GM12873 (cell line): Measurements from ENCODE around the gene LGALS7B.

Experiments
- TF ChIP-seq, protein P1 (sequence below): IDR thresholded peaks from 2 replicates; pipeline ENCODE4 v1.5.1; 2012; ENCODE audit warnings: low read depth, mild to moderate bottlenecking, moderate library complexity, low read length, control low read depth; ENCODE audit not compliant: insufficient read depth; ENCODE audit errors: missing control alignments

Gene LGALS7B

DNA sequence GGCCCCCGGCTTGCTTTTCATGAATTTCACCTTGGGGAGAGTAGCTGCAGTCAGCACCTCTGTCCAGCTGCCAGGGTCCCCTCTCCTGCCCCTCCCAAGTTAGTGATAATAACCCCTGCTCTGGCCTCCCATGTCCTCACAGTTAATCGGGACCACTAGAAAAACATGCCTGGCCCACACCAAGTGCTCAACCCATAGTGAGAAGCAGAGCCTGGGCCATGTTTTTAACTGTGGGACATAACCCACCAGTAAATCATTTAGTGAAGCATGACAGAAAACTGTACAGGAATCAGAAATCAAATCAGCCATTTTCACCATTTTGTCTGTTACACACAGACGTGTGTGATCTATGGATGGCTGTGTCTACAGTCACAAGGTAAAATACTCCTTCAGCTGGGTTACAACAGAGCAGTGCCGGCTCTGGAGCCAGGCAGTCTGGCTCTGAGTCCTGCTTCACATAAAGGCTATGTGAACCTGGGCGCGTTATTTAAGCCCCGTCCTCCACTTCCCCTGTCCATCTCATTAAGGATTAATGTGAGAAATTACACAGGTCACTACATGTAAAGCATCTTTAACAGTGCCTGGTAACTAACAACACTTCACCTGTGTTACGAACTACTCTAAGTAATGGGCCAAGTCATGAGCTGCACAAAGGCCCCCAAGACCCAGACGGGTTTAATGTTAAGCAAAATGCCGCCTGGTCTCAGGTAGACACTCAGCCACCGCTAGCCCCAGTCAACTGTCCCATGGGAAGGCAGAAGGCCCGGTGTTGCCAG lies 50.2 kb downstream of the LGALS7B start:
- TF ChIP-seq, protein P1, sequence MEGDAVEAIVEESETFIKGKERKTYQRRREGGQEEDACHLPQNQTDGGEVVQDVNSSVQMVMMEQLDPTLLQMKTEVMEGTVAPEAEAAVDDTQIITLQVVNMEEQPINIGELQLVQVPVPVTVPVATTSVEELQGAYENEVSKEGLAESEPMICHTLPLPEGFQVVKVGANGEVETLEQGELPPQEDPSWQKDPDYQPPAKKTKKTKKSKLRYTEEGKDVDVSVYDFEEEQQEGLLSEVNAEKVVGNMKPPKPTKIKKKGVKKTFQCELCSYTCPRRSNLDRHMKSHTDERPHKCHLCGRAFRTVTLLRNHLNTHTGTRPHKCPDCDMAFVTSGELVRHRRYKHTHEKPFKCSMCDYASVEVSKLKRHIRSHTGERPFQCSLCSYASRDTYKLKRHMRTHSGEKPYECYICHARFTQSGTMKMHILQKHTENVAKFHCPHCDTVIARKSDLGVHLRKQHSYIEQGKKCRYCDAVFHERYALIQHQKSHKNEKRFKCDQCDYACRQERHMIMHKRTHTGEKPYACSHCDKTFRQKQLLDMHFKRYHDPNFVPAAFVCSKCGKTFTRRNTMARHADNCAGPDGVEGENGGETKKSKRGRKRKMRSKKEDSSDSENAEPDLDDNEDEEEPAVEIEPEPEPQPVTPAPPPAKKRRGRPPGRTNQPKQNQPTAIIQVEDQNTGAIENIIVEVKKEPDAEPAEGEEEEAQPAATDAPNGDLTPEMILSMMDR = no peak

DNA sequence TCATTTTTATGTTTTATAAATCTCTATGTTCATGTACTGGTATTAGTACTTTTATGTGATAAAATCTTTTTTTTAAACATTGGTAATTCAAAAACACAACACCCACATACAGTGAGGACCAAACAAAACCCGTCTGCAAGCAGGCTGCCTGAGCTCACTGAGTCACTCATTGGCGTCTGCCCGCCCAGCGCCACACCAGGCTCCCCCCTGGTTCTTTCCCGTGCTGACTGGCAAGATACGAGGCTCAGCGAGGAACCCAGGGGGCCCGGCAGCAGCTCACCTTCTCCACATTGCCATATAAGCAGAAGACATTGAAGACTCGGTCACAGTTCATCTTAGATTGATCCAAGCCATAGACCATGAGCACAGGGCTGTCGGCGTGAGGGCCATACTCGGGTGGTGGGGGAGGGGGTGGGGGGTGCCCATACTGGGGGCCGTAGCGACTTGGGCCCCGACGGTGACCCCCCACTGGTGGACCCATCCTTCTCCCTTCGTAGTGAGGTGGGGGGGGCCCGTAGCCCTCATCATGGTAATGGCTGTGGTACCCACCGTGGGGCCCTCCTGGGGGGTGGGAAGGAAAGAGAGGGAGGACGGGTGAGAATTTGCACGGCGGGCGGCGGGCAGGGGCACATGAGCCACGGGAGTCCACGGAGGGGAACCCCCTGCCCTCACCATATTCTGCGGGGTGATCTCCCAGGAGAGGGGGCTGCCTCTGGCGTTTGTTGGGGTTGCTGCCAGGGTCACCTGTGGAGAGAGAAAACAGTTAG lies 51.0 kb downstream of the LGALS7B start:
- TF ChIP-seq, protein P1 = no peak

DNA sequence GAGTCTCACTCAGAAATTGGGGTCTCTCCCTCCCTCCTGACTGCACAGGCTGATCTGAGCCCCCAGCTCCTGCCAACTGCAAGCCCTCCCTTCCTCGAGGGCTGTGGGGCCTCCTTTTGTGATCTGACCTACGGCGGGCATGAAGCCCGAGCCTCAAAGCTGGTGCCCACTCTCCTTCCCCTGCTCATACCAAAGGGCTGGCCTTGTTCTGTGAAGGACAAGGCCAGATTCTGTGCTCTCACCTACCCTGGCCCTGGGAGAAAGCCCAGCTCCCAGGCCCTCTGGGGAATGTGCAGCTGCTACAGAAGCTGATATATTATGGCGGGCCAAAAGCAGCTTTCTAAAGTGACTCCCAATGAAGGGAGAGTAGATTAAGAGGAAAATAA lies 51.6 kb downstream of the LGALS7B start:
- TF ChIP-seq, protein P1 = no peak
